WTC11 (cell line): ENCODE results near the gene IL1RAPL2. TPM values are rescaled to one million over a fixed set of nuclear protein-coding genes. Genes with fewer than 3 reads are reported as not detected.

Experiments
- ATAC-seq: fragments of 200-7000 bp; cut with Tn5 transposase; 2 replicates; pipeline ENCODE4 v1.10.0; 2021; ENCODE audit warnings: mild to moderate bottlenecking, moderate library complexity
- CTCF ChIA-PET: fragments of 300-600 bp; sonication (Branson Sonifier 250); formaldehyde crosslinking; loops from one replicate; lab custom pipeline; 2021; ENCODE audit warnings: antibody characterized with exemption; lab: Charles Lee
- POLR2A ChIA-PET: fragments of 350-600 bp; sonication (Branson Sonifier 250); formaldehyde crosslinking; loops from one replicate; lab custom pipeline; 2021; ENCODE audit warnings: antibody characterized with exemption; lab: Charles Lee
- DNase-seq: peaks from one replicate; pipeline ENCODE4 v3.0.0; 2021; ENCODE audit warnings: low spot score
- H3K27ac Mint-ChIP-seq: 2 replicates; pipeline ENCODE4 v1.8.0; 2021; ENCODE audit warnings: mixed read lengths
- H3K27me3 Mint-ChIP-seq: 2 replicates; pipeline ENCODE4 v1.8.0; 2021; ENCODE audit warnings: low read depth, mild to moderate bottlenecking, moderate library complexity, mixed read lengths
- H3K36me3 Mint-ChIP-seq: 2 replicates; pipeline ENCODE4 v1.8.0; 2021; ENCODE audit warnings: mixed read lengths
- H3K4me1 Mint-ChIP-seq: 2 replicates; pipeline ENCODE4 v1.8.0; 2022; ENCODE audit warnings: mixed read lengths
- H3K4me3 Mint-ChIP-seq: 2 replicates; pipeline ENCODE4 v1.8.0; 2021; ENCODE audit warnings: mild to moderate bottlenecking, moderate library complexity, mixed read lengths
- H3K9me3 Mint-ChIP-seq: 2 replicates; pipeline ENCODE4 v1.8.0; 2021; ENCODE audit warnings: mixed read lengths
- CTCF ChIP-seq: fragments of 200-600 bp; IDR thresholded peaks from 2 replicates; pipeline ENCODE4 v1.8.0; 2022; ENCODE audit warnings: antibody characterized with exemption
- ELF4 ChIP-seq: sonication (generic); formaldehyde crosslinking; IDR thresholded peaks from 2 replicates; pipeline ENCODE4 v1.8.1; 2022; ENCODE audit warnings: low read depth, mild to moderate bottlenecking, moderate library complexity, missing genetic modification reagents
- EMX1 ChIP-seq: fragments of 250-450 bp; sonication (Bioruptor Pico); IDR thresholded peaks from 2 replicates; pipeline ENCODE4 v1.8.0; 2021; ENCODE audit warnings: mild to moderate bottlenecking
- ETV6 ChIP-seq: sonication (generic); formaldehyde crosslinking; IDR thresholded peaks from 2 replicates; pipeline ENCODE4 v1.8.1; 2022; ENCODE audit warnings: mild to moderate bottlenecking, missing genetic modification reagents
- FOXK1 ChIP-seq: sonication (generic); formaldehyde crosslinking; IDR thresholded peaks from 2 replicates; pipeline ENCODE4 v1.8.0; 2022; ENCODE audit warnings: mild to moderate bottlenecking, moderate library complexity, missing genetic modification reagents
- GTF2I ChIP-seq: fragments of 250-450 bp; sonication (Bioruptor Pico); conservative IDR thresholded peaks from 2 replicates; pipeline ENCODE4 v1.4.0; 2021; ENCODE audit warnings: mild to moderate bottlenecking
- KAT7 ChIP-seq: sonication (generic); formaldehyde crosslinking; IDR thresholded peaks from 2 replicates; pipeline ENCODE4 v1.8.1; 2023; ENCODE audit warnings: missing genetic modification reagents, mild to moderate bottlenecking, borderline replicate concordance
- MYBL2 ChIP-seq: sonication (generic); formaldehyde crosslinking; IDR thresholded peaks from 2 replicates; pipeline ENCODE4 v1.8.1; 2023; ENCODE audit warnings: mild to moderate bottlenecking, moderate library complexity, missing genetic modification reagents
- NFYB ChIP-seq: sonication (generic); formaldehyde crosslinking; conservative IDR thresholded peaks from 2 replicates; pipeline ENCODE4 v1.8.0; 2022; ENCODE audit warnings: low read depth, missing genetic modification reagents
- OVOL2 ChIP-seq: fragments of 250-450 bp; sonication (Bioruptor Pico); IDR thresholded peaks from 2 replicates; pipeline ENCODE4 v1.9.0; 2021; ENCODE audit warnings: mild to moderate bottlenecking, borderline replicate concordance
- PRDM15 ChIP-seq: sonication (generic); formaldehyde crosslinking; IDR thresholded peaks from 2 replicates; pipeline ENCODE4 v1.8.0; 2022; ENCODE audit warnings: missing genetic modification reagents
- PRRX2 ChIP-seq: fragments of 250-450 bp; sonication (Bioruptor Pico); IDR thresholded peaks from 2 replicates; pipeline ENCODE4 v1.8.0; 2021; ENCODE audit warnings: mild to moderate bottlenecking
- SP1 ChIP-seq: sonication (generic); formaldehyde crosslinking; conservative IDR thresholded peaks from 2 replicates; pipeline ENCODE4 v1.8.1; 2022; ENCODE audit warnings: missing genetic modification reagents
- TEAD4 ChIP-seq: sonication (generic); formaldehyde crosslinking; IDR thresholded peaks from 2 replicates; pipeline ENCODE4 v1.8.0; 2022; ENCODE audit warnings: mild to moderate bottlenecking, missing genetic modification reagents
- ZNF121 ChIP-seq: sonication (generic); formaldehyde crosslinking; IDR thresholded peaks from 2 replicates; pipeline ENCODE4 v1.8.0; 2023; ENCODE audit warnings: missing genetic modification reagents
- ZNF219 ChIP-seq: sonication (generic); formaldehyde crosslinking; IDR thresholded peaks from 2 replicates; pipeline ENCODE4 v1.8.0; 2023; ENCODE audit warnings: missing genetic modification reagents, mild to moderate bottlenecking, borderline replicate concordance
- ZNF671 ChIP-seq: fragments of 250-450 bp; sonication (Bioruptor Pico); IDR thresholded peaks from 2 replicates; pipeline ENCODE4 v1.8.0; 2021; ENCODE audit warnings: mild to moderate bottlenecking
- total RNA-seq: library from RNA; stranded (reverse); gene quantifications from 3 replicates; pipeline ENCODE4 v1.2.3, GENCODE V29; 2021
- TF ChIP-seq, protein P1 (sequence below): sonication (generic); formaldehyde crosslinking; IDR thresholded peaks from 2 replicates; pipeline ENCODE4 v1.8.1; 2023; ENCODE audit warnings: mild to moderate bottlenecking, moderate library complexity, missing genetic modification reagents
- TF ChIP-seq, protein P2 (sequence below): sonication (generic); formaldehyde crosslinking; IDR thresholded peaks from 2 replicates; pipeline ENCODE4 v1.8.1; 2022; ENCODE audit warnings: mild to moderate bottlenecking, moderate library complexity, missing genetic modification reagents

Gene IL1RAPL2
- total RNA-seq, 1 experiment from 2014 or later, result 0.09 TPM

DNA sequence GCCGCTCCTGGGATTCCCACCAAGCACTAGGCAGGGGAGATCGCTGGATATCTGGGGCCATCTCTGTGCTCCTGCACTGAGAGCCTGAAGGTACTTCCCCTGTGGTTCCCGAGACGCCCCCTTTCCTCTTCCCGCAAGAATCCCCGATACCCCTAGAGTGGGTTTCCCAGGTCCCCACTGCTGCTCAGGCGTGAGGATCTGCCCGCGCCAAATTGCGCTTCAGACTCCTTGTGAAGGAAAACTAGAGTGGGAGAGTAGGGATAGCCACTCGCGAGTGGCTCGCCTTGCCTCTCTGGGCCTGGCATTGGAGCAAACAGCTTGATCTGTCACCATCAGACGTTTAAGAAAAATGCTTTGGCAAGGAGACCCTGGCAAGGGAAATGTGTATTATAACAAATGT, 1.5 kb downstream of the IL1RAPL2 start:
- TF ChIP-seq, protein P1, sequence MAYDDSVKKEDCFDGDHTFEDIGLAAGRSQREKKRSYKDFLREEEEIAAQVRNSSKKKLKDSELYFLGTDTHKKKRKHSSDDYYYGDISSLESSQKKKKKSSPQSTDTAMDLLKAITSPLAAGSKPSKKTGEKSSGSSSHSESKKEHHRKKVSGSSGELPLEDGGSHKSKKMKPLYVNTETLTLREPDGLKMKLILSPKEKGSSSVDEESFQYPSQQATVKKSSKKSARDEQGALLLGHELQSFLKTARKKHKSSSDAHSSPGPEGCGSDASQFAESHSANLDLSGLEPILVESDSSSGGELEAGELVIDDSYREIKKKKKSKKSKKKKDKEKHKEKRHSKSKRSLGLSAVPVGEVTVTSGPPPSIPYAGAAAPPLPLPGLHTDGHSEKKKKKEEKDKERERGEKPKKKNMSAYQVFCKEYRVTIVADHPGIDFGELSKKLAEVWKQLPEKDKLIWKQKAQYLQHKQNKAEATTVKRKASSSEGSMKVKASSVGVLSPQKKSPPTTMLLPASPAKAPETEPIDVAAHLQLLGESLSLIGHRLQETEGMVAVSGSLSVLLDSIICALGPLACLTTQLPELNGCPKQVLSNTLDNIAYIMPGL (CRISPR knock-in tag), result no peak
- no peak for TF ChIP-seq FOXK1 (CRISPR knock-in tag)
- TF ChIP-seq ZNF219, result no peak
- Mint-ChIP-seq H3K27ac (no peak overlapping the region), H3K9me3 (no peaks in the 10 kb centered on the region), H3K4me1 (peaks cover 5% of the 10 kb centered on the region; the same call in 1 of the 2 replicates), H3K36me3 (no peaks in the 10 kb centered on the region), H3K4me3 (peak overlapping the region; percentile 79), H3K27me3 (peaks cover 81% of the 10 kb centered on the region)
- ChIA-PET CTCF (interaction anchor here (2.0 to 3.1 kb wide), 4 partner anchors 11 to 624 kb away, joined by 6 to 29 read pairs (median 10); no protein-coding TSS in a partner anchor), POLR2A (interaction anchor here (0.7 kb wide), 1 partner anchor 131 kb away, joined by 3 read pairs; no protein-coding TSS in a partner anchor)
- DNase-seq (no peak), ATAC-seq (no peak)

DNA sequence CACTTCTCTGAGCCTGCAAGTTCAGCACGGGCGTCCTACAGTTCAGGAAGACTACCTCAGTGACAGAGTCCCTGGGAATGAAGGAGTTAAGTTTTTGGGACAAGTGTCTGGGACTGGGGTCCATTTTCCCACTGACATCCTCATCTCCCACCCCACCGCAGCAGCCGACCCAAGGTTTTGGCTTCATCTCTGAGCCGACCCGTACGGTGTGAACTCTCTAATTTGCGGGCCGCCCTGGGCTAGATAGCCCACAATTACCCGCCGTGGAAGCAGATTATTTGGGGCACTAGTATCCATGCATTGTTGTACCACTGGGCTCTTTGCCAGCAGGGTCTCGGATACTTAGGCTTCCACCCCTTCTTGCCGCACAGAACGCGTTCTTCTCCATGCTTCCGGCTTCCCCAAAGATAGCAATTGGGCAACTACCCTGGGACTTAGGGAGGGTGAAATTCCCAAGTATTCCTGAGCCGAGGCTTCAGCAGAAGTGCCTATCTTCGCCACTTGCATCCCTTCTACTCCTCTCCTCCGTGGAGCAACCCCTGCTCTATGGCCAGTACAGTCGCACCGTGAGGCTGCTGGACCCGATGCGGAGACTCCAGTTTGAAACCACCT, 2.4 kb downstream of the IL1RAPL2 start:
- no peak overlapping the region for H3K27ac Mint-ChIP-seq

GRCh38 chrX:104618106-104618895, 52.3 kb downstream of the IL1RAPL2 start:
- Mint-ChIP-seq H3K27me3 (no peaks in the 10 kb centered on the region; the same call in 1 of the 2 replicates), H3K4me3 (no peak overlapping the region), H3K36me3 (no peaks in the 10 kb centered on the region), H3K4me1 (no peaks in the 10 kb centered on the region), H3K9me3 (no peaks in the 10 kb centered on the region), H3K27ac (no peak overlapping the region)
- ATAC-seq (no peak), DNase-seq (no peak)
- CTCF ChIA-PET, result no interaction called here
- POLR2A ChIA-PET, result no interaction called here
- no peak for TF ChIP-seq EMX1 (CRISPR knock-in tag)
- TF ChIP-seq OVOL2 (CRISPR knock-in tag), result no peak
- TF ChIP-seq PRRX2 (CRISPR knock-in tag), result no peak
- no peak for TF ChIP-seq GTF2I
- no peak for TF ChIP-seq SP1
- TF ChIP-seq KAT7 (CRISPR knock-in tag), result no peak
- TF ChIP-seq CTCF, result no peak
- TF ChIP-seq, protein P2, sequence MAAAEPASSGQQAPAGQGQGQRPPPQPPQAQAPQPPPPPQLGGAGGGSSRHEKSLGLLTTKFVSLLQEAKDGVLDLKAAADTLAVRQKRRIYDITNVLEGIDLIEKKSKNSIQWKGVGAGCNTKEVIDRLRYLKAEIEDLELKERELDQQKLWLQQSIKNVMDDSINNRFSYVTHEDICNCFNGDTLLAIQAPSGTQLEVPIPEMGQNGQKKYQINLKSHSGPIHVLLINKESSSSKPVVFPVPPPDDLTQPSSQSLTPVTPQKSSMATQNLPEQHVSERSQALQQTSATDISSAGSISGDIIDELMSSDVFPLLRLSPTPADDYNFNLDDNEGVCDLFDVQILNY (CRISPR knock-in tag), result no peak
- TF ChIP-seq MYBL2 (CRISPR knock-in tag), result no peak

More for the DNA sequence above, 2.4 kb downstream of the IL1RAPL2 start:
- peaks cover 5% of the 10 kb centered on the region; the same call in 1 of the 2 replicates for H3K4me1 Mint-ChIP-seq
- DNase-seq, result no peak
- H3K36me3 Mint-ChIP-seq, result no peaks in the 10 kb centered on the region
- TF ChIP-seq ETV6 (CRISPR knock-in tag), result no peak
- TF ChIP-seq SP1, result no peak
- no peak for TF ChIP-seq ELF4 (CRISPR knock-in tag)
- TF ChIP-seq, protein P2 (CRISPR knock-in tag), result no peak
- no peak for TF ChIP-seq NFYB
- no peak for TF ChIP-seq ZNF671 (CRISPR knock-in tag)
- no peak for TF ChIP-seq PRDM15 (CRISPR knock-in tag)
- no peak for TF ChIP-seq TEAD4
- TF ChIP-seq ZNF121 (CRISPR knock-in tag), result no peak
- TF ChIP-seq, all 79 proteins: peak for 0
- H3K27me3 Mint-ChIP-seq, result peaks cover 79% of the 10 kb centered on the region
- no peak for ATAC-seq
- H3K4me3 Mint-ChIP-seq, result peak overlapping the region; percentile 79
- ChIA-PET POLR2A (interaction anchor here (0.6 kb wide), 1 partner anchor 1266 kb away, joined by 3 read pairs; no protein-coding TSS in a partner anchor), CTCF (interaction anchor here (2.0 kb wide), 1 partner anchor 623 kb away, joined by 6 read pairs; no protein-coding TSS in a partner anchor)
- no peaks in the 10 kb centered on the region for H3K9me3 Mint-ChIP-seq
